Ammon's horn (tissue), 1 donor: ENCODE results near the gene TMEM176A.

Source experiments
- DNase-seq: peaks from one replicate; pipeline ENCODE4 v3.0.0-alpha.2; 2016; ENCODE audit warnings: low spot score

Gene TMEM176A

DNA sequence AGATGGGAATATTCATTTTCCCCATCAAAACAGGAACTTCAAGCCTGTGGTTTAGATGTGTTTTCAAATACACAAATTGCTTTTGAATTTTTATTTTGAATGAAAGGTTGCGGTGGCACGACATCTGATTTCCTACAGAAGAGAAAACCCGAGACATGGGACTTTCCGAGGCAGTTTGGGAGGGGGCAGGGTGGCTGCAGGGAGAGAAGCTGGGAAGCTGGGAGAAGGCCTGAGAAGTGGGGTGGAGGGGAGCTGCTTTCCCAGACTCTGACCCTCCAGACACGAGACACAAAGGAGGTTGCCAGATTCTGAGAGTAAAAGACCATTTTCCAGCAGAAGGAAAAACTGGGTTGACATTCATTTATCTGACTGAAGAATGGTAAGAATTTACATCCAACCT is 19.6 kb downstream of the TMEM176A start:
- DNase-seq = no peak

DNA sequence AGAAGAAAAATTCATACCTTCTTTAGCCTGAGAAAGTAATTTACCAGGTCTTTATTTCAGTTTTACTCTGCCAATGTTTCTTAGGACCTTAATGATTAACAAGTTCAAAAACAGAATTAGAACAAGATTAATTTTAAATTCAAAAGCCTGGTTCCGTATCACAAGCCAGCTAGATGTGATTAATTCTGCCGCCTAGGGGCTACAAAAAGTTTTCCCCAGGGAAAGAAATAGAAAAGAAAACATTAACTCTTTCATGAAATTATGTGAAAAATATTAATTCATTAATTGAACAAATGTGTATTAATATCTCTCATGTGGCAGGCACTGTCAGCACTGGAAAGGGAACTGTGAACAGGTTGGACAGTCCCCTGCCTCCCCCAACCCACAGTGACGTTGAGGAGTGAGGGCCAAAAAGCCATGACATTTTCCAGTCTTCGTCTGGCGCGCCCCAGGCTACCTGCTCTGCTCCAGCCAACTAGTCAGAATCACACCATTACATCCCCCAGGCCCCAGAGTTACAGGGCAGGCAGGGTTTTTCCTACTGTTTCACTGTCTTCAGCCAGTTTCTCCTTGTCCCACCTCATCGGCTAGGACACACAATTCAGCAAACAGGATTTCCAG is 20.1 kb downstream of the TMEM176A start:
- DNase-seq = no peak

DNA sequence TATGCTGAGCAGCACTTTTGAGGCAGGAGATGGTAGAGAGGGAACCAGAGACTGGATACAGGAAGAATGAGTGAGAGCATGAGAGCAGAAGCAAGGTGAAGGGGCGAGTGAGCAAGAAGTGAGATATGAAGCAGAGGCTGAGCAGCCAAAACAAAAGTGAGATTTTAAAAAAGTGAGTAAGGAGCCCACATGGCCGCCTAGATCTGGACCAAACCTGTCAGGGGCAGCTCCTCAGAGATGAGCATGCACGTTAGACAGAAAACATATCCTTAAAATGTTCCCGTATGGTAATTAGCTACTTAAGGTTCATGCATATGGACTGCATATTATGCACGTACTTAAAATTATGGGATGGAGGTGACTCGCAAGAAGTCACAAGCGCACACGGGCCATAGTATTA is 22.5 kb downstream of the TMEM176A start:
- no peak for DNase-seq

DNA sequence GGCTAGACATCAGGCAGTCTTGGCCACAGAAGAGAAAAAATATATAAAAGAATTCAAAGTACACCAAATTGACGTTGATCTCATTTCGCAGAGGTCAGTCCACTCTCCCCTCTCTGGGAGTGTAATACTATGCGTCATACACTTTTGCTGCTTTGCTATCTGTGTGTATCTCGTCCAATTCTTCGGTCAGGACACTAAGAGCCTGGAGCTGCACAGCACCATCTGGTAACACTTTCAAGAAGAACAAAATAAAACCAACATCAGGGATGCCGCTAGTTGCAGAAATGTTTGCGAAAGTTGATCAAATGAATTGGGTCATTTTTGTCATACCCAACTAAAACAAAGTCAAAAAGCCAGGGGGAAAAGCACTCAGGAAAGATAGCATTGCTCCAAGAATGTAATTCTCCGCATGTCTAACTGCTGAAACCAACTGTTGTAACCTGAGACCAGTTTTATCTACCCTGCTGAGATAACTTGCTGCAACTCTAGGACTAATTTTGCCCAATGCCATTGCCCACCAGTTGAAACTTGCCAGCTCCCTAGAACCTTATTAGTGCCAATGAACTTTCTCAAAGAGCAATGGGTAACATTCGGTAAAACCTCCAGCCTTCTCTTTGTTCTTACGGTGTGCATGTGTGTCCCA is 23.0 kb downstream of the TMEM176A start:
- DNase-seq = no peak

DNA sequence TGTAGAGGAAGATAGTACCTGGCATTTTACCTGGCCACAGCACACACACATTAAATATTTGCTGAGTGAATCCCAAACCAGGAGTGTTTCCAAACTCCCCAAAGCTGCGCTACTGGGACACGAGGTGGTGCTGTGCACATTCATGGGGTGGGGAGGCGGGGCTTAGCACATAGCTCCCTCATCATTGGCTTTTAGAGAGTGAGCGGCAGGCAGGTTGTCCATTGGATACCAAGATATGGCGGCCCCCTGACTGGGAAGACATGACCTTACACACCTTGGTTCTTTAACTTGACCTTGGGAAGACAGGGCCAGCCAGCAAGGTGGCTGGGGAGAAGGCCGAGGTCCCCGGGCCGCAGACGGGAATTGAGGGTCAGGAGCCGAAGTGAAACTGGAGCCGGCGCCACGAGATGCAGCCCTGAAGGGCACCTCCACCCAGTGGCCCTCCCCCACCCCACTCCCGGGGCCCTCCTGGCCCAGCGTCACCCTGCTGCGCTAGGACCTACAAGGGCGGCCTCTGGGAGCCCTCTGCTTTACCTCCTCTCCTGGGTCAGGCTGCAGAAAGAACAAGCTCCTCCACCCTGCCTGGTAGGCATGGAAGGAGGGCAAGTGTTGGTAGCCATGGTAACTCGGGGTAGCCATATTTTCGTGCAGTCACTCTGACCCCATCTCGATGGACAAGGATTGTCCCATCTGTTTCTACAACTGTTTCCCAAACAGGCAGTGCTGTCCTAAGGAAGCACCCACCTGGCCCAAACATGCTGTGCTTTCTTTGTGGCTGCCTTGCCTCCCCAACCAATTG is 24.0 kb downstream of the TMEM176A start:
- no peak for DNase-seq

DNA sequence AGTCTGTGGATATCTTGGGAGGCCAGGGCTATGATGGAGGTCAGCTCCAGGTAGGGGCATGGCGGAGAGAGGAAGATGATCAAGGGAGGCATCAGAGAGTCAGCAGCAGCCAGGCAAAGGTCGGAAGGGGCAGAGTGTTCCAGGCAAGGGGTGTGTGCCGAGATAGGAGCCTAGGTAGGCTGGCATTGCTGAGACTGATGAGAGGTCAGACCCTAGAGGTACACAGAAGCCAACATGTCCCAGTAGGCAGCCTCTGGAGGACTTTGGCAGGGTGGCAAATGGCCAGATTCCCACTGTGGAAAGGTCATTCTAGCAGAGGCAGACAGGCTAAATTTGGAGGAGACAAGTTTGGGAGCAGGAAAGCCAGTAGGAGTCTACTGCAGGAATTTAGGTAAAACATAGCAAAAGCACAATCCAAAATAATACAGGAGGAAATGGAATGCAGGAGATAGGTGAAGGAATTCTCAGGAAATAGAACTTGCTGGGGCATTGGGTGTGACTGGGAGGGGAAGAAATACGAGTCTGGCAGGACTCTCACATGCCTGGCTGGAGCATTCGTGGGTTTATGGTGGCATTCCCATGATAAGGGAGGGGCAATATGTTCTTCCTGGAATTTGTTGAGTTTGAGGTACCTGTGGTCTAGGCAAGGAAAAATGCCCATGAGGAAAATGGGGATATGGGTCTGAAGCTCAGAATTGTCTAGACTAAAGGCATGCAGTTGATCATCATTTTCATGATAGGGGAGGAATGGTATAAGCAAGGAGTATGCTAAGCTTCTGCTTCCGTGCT is 25.7 kb downstream of the TMEM176A start:
- no peak for DNase-seq

DNA sequence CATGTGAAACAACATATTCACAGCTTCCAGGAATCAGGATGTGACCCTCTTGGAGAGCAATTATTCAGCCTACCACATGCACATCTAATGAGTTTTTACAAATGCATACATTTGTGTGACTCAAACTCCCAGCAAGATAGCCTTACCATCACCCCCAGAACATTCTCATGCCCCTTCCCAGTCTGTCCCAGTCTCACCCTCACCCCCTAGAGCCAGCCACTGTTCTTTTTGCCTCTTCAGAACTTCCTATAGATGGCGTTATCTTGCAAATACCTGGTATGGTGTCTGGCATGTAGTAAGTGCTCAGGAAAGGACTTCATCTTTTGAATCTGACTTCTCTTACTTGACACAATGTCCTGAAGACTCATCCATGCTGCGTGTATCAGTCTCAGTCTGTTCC is 27.8 kb downstream of the TMEM176A start:
- no peak for DNase-seq

DNA sequence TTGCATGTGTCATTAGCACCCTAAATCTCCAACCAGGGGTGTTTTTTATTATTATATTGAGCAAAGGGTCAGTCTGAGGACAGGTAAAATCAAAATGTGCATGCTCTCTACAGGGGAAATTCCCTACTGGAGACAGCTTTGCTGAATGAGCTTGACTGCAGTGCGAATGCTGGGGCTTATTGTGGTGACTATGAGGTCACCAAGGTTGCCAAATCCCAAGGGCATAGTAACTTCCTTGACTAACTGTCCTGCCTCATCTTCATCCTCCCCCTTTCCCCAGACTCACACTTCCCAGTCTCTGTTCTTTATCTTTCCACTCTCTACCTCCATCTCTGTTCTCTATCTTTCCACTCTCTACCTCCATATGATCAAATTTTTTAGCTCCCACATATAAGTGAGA is 28.9 kb downstream of the TMEM176A start:
- no peak for DNase-seq

DNA sequence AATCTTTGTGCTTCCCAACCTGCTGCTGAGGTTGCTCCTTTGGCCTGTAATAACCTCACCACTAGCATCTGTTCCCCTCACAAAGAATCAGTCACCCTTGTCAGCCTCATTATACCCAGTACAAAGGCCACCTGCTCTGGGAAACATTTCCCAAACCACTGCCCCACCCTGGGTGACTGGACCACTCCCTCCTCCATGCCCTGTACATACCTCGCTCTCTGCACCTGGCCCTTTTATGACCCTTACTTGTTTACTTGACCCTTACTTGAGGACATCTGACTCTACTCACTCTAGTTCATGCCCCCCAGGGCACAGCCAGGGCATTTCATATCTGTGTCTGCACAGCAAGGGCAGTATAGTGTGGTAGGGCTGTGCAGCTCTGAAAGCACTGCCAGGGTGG is 30.4 kb downstream of the TMEM176A start:
- no peak for DNase-seq

DNA sequence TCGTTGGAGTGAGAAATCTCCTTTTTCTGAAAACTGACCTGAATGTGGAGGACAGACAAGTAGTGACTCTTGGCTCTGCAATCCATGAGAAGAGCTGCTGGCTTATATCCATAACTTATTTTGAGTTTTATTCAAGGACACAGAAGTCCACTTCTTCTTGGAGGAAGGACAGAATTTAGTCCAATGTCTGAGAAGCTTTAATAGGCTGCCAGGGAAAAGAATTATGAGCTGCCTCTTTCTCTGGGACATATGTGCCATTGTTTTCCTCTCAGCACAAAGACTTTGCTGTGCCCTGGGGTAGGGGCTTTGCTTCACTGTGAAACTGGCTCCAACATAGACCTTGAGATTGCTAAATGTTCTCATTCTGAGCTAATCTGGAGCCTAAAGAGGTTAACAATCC is 31.3 kb downstream of the TMEM176A start:
- DNase-seq = peak; percentile 9

DNA sequence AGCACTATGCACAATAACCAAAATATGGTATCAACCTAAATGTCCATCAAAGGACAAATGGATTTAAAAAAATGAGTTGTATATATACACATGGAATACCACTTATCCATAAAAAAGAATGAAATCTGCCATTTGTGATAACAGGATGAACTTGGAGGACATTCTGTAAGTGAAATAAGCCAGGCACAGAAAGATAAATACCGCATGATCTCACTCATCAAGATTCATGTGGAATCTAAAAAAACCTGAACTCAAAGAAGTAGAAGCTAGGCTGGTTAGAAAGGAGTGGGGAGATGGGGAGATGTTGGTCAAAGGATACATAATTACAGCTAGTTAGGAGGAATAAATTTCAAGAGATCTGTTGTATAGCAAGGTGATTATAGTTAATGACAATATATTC is 34.5 kb downstream of the TMEM176A start:
- DNase-seq = no peak

DNA sequence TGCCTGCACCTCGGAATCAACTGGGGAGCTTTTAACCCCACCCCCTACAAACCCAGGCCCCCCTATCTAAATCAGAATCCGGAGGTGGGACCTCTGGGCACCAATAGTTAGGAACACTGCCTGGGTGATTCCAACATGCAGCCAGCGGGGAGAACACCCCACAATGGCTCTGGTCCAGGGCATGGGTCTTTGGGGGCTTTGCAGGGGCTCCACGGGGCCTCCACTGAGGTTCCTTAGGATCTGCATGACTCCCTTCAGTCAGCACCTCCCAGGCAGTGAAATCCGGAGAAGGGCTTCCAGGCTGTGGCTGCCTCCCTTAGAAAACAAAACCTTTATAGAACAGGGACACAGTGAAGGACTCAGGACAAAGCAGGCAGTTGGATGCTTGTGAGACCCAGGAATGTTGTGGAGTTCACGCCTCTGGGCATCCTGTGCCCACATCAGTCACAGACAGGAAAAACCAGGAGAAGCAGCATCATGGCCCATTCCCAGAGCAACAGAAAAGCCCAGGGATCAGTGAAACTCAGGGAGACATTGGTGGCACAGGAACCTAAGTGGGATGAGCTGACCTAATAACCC is 35.2 kb downstream of the TMEM176A start:
- no peak for DNase-seq

DNA sequence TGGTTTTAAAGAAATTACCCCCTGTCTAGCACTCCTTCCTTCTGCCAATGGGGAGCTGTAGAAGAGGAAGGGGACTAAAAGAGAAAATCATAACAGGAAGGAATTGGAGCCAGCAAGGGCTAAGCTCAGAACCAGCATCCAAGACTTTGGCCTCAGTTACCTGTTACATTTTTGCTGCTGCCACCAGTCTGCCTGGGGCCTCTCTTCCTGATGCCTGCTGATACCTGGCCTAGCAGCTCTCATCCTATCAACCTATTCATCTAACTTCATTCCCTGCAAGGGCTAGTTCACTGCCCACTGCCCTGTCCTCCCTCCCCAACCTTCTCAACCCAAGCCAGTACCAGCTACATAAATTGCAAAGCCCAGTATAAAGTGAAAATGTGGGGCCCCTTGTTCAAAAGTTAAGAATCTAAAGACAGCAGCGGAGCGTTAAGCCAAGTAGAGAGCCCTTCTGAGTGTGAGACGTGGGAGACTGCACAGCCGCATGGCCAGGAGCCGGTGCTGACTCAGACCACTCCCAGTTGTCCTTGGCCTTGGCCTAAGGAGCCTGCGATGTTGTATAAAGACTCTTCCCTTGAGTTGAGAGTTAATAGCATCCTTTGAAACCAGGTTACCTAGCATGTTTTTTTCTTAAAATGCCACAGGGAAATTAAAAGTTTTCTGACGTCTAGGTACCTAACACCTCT is 38.5 kb downstream of the TMEM176A start:
- DNase-seq = no peak

DNA sequence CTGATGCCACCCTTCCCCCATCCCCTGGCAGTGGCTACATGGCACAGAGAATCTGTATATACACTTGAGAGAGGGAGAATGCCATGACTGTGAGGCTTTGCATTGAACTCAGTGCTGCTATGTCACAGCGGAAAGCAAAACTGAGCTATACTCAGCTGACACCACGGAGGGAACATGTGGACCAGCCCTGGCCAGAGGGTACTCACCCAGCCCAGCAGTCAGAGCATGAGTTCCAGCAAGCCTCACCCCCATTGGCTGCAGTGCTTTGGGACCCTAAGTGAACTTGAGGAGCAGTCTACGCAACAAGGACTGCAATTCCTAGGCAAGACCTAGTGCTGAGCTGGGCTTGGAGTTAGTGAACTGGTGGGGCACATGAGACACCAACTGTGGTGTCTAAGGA is 41.4 kb downstream of the TMEM176A start:
- DNase-seq = no peak

DNA sequence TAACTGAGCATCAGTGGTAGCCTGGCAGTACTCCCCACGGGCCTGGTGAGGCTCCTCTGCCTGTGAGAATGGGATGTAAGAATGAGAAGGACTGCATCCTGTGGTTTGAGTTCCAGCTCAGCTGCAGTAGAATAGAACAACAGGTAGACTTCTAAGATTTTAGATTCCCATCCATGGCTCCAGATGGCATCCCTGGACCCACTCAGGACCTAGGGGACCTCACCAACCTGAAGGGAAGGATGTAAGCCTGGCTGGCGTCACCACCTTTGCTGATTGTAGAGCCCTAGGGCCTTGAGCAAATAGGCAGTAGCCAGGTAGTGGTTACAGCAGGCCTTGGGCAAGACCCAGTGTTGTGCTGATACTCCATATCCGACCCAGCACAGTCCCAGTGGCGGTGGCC is 42.1 kb downstream of the TMEM176A start:
- DNase-seq = no peak

DNA sequence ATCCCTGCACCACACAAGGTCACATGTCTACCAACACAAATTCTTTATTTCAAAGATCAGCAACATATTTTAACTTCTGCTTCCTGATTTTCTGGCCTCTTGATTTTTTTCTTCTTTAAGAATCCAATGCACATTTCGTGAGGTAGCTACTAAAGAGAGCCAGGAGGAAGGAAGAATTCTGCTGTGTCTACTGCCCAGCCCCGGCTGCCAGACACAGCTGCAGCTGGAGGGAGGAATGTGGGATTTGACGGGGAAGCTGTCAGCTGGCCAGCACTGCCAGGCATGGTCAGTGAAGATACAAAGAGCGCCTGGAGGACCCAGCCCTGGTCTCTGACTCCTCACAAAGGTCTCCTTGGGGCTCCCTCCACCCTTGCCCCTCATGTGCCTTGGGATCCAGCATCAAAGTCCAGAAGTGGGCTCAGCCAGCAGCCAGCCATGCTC is 44.9 kb downstream of the TMEM176A start:
- peak; percentile 56 for DNase-seq

DNA sequence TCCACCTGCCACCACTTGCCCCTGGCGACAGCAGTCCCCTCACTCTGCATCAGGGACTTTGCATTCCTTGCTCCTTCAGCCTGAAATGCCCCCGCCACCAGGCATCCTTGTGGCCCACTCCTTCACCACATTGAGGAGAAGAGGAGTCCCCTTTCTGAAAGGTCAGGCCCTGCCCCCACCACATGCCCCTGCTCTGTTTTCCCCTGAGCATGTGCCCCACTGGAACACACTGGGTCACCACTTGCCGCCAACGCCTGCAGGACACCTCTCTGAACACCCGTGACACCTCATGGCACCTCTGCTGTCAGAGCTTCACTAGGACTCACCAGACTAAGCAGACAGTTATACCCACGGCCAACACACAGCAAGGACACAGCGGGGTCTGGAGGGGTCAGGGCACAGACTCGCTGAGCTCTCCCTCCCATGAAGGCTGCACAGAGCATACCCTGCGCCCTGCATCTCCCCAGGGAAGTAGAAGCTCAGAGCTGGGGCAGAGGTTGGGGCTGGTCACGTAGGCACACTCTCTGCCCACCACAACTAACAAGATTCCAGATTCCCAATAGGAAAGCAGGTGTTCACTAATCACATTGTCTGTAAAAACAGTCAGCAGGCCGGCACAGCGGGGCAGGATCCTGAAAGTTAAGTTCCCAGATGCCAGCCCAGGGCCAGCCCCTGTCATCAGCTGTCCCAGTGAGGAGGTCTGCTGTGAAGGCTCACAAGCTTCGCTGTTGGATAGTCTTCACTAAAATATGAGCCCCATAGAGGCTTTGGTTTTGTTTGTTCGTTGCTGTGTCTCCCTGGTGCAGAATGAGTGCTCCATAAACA is 45.9 kb downstream of the TMEM176A start:
- DNase-seq = no peak

DNA sequence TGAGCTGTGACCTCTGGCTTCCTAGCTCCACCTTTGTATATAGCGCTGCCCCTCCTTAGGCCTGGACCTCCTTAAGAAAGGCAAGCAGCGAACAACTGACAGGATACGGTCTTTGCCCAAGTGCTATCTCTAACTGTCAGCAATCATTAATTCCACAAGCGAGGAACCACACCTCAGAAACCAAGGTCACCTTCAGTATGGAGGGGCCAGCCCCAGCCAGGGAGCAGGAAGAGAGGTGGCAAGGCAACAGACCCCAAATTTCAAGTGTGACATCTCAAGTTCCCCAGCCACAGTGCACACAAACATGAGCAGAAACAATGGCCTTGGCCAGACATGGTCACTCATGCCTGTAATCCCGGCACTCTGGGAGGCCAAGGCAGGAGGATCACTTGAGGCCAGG is 47.0 kb downstream of the TMEM176A start:
- DNase-seq = no peak

DNA sequence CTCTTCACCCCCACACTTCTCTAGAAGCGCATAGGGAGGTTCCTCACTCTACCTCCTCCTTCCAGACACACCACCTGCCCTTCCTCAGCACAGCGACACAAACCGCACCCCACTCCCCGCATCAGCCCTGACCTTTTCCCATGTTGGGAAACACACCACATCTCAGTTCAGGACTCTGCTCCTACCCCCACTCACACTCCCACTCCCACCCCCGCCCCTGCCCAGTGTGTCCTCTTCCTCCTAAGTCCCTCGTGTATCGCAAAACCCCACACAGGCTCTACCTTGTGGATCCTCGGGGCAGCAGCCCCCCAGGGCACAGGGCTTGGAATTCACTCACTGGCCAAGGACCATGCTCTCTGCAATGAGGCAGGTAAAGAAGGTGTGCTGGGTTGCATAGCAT is 47.5 kb downstream of the TMEM176A start:
- DNase-seq = no peak

DNA sequence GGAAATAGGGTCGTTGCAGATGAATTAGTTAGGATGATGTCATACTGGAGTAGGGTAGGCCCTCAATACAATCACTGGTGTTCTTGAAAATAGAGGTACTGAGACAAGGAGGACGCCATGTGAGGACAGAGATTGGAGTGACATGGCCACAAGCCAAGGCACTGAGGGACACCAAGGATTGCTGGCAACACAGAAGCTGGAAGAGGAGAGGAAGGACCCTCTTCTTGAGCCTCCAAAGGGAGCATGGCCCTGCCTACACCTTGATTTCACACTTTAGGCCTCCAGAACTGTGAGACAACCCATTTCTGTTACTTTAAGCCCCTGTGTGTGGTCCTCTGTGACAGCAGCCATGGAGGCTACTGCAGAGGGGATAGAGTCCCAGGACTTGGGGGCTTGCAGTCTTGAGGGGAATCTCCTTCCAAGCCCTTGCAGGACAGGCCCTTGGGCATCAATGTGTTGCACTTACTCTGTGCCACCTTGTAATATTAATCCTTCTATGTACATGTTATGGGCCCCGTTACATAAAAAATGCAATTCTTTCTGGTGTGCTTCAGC is 48.1 kb downstream of the TMEM176A start:
- no peak for DNase-seq
